CD14-positive monocyte (primary cell): ENCODE measurements around the gene GNL3. TPM values are rescaled to one million over a fixed set of nuclear protein-coding genes. Genes with fewer than 3 reads are reported as not detected.

Experiments
- DNase-seq, 3 donors: peaks; one replicate each; pipeline ENCODE4 v3.0.0-alpha.2; 2011 to 2022
- H2AFZ ChIP-seq: 2 replicates; pipeline ENCODE4 v1.6.0; 2012; ENCODE audit warnings: mild to moderate bottlenecking, low read depth, low read length, inconsistent platforms; ENCODE audit not compliant: insufficient read depth, poor library complexity, severe bottlenecking
- H3K27ac ChIP-seq, 2 donors: 1 replicate in 1 of 2; 2 replicates in 1 of 2; pipeline ENCODE4 v1.5.1; 2012 to 2013; ENCODE audit warnings: low read length in 2 of 2, control low read depth in 1 of 2, inconsistent platforms in 1 of 2, low read depth in 1 of 2, mild to moderate bottlenecking in 1 of 2
- H3K27me3 ChIP-seq, 2 donors: one replicate each; pipeline versions ENCODE4 v1.6.0 to v1.6.1; 2011 to 2013; ENCODE audit warnings: low read length in 2 of 2; ENCODE audit not compliant: control insufficient read depth in 2 of 2, insufficient read depth in 2 of 2
- H3K36me3 ChIP-seq, 2 donors: replicated peaks in 1 of 2; 1 replicate in 1 of 2; 2 replicates in 1 of 2; pipeline versions ENCODE4 v1.5.1 to v1.6.1; 2012 to 2013; ENCODE audit warnings: low read length in 2 of 2, control low read depth in 1 of 2, inconsistent platforms in 1 of 2, mild to moderate bottlenecking in 1 of 2; ENCODE audit not compliant: insufficient read depth in 2 of 2, control insufficient read depth in 1 of 2
- H3K4me1 ChIP-seq, 2 donors: 1 replicate in 1 of 2; 2 replicates in 1 of 2; pipeline versions ENCODE4 v1.5.1 to v1.6.1; 2012 to 2013; ENCODE audit warnings: low read length in 2 of 2, control low read depth in 1 of 2, inconsistent platforms in 1 of 2, mild to moderate bottlenecking in 1 of 2, moderate library complexity in 1 of 2; ENCODE audit not compliant: insufficient read depth in 2 of 2, control insufficient read depth in 1 of 2
- H3K4me2 ChIP-seq: replicated peaks from 2 replicates; pipeline ENCODE3; 2012; ENCODE audit warnings: low read length, moderate library complexity, mild to moderate bottlenecking; ENCODE audit not compliant: poor library complexity, severe bottlenecking; ENCODE audit errors: extremely low read depth
- H3K4me3 ChIP-seq, 3 experiments: fragments of 200-600 bp in 1 of 3; sonication (generic) in 1 of 3; replicated peaks in 1 of 3; 1 replicate in 2 of 3; 2 replicates in 1 of 3; pipeline ENCODE4 v1.5.1; 2011 to 2013; ENCODE audit warnings: low read length in 3 of 3, mild to moderate bottlenecking in 3 of 3, control low read depth in 2 of 3, low read depth in 2 of 3, inconsistent platforms in 1 of 3, moderate library complexity in 1 of 3
- H3K79me2 ChIP-seq: 2 replicates; pipeline ENCODE4 v1.6.0; 2012; ENCODE audit warnings: mild to moderate bottlenecking, control low read depth, inconsistent platforms, low read length, moderate library complexity; ENCODE audit not compliant: insufficient read depth
- H3K9ac ChIP-seq: 2 replicates; pipeline ENCODE4 v1.6.0; 2017; ENCODE audit warnings: low read length, mild to moderate bottlenecking; ENCODE audit not compliant: insufficient read depth, poor library complexity, severe bottlenecking
- H3K9me3 ChIP-seq, 2 donors: replicated peaks in 1 of 2; 1 replicate in 1 of 2; 2 replicates in 1 of 2; pipeline versions ENCODE4 v1.5.1 to v1.6.1; 2012 to 2013; ENCODE audit warnings: low read length in 2 of 2, control low read depth in 1 of 2; ENCODE audit not compliant: control insufficient read depth in 1 of 2, insufficient read depth in 1 of 2
- H4K20me1 ChIP-seq: 2 replicates; pipeline ENCODE4 v1.6.0; 2012; ENCODE audit warnings: mild to moderate bottlenecking, low read length, control low read depth, moderate library complexity; ENCODE audit not compliant: insufficient read depth
- H3K27ac Mint-ChIP-seq, 7 donors: one replicate each; pipeline ENCODE4 v1.8.0; 2020; ENCODE audit warnings: mild to moderate bottlenecking in 7 of 7, mixed read lengths in 7 of 7, moderate library complexity in 6 of 7, inconsistent platforms in 2 of 7
- H3K27me3 Mint-ChIP-seq, 3 donors: one replicate each; pipeline ENCODE4 v1.8.0; 2021 to 2022; ENCODE audit warnings: low read depth in 3 of 3, mild to moderate bottlenecking in 3 of 3, mixed read lengths in 3 of 3, moderate library complexity in 3 of 3, inconsistent platforms in 1 of 3
- H3K36me3 Mint-ChIP-seq, 2 donors: one replicate each; pipeline ENCODE4 v1.8.0; 2020; ENCODE audit warnings: mixed read lengths in 2 of 2, inconsistent platforms in 1 of 2, mild to moderate bottlenecking in 1 of 2
- H3K4me1 Mint-ChIP-seq: one replicate; pipeline ENCODE4 v1.8.0; 2020; ENCODE audit warnings: mild to moderate bottlenecking, mixed read lengths
- H3K4me3 Mint-ChIP-seq, 2 donors: one replicate each; pipeline ENCODE4 v1.8.0; 2020; ENCODE audit warnings: mild to moderate bottlenecking in 2 of 2, mixed read lengths in 2 of 2, moderate library complexity in 1 of 2
- H3K9me3 Mint-ChIP-seq, 7 donors: one replicate each; pipeline ENCODE4 v1.8.0; 2020 to 2022; ENCODE audit warnings: mixed read lengths in 7 of 7, mild to moderate bottlenecking in 6 of 7, moderate library complexity in 6 of 7, inconsistent platforms in 2 of 7
- CTCF ChIP-seq: fragments of 200-600 bp; IDR thresholded peaks from one replicate; pipeline ENCODE4 v1.8.0; 2022; ENCODE audit warnings: antibody characterized with exemption, mild to moderate bottlenecking
- WGBS: methylation state at CpG from one replicate; pipeline ENCODE4 v1.1.5; 2013; ENCODE audit warnings: missing lambda C conversion rate; ENCODE audit not compliant: insufficient coverage; 5-methylcytosine and 5-hydroxymethylcytosine counted together
- intact Hi-C, 2 donors: fragments of 100-400 bp; cut with micrococcal nuclease; formaldehyde crosslinking; loops; one replicate each; pipeline versions ENCODE4 v1.15.0 to v1.15.1; 2023
- polyA plus RNA-seq, 3 donors: library from polyadenylated mRNA; depleted of rRNA in 1 of 3; unstranded in 2 of 3; stranded (reverse) in 1 of 3; fragments of 300-500 nt in 2 of 3; fragments of >200 nt in 1 of 3; fragmentation: Illumina TruSeq in 2 of 3; gene quantifications; 1 replicate in 2 of 3; 2 replicates in 1 of 3; pipeline ENCODE4 v1.2.3, GENCODE V29; 2012 to 2021

The GNL3 gene
- polyA plus RNA-seq, 3 donors = 13.4 to 18.7 (median 16.7) TPM

- peaks cover 79 to 100% of the 10 kb centered on the region in 2 donors for H3K36me3 ChIP-seq
- no peak for DNase-seq
- H2AFZ ChIP-seq = no peak overlapping the region
- 100% methylated on average over 2 of the region's 7 CpGs for WGBS
- H3K9ac ChIP-seq = no peak overlapping the region
- no peak for TF ChIP-seq CTCF
- Mint-ChIP-seq H3K4me3 (no peak overlapping the region), H3K27me3 (peaks cover 0 to 2% (median 0%) of the 10 kb centered on the region in 3 donors), H3K4me1 (peaks cover 2% of the 10 kb centered on the region), H3K9me3 (no peaks in the 10 kb centered on the region), H3K27ac (no peak overlapping the region), H3K36me3 (peaks cover 82 to 83% of the 10 kb centered on the region in 2 donors)
- H3K27me3 ChIP-seq = no peaks in the 10 kb centered on the region
- H3K4me1 ChIP-seq = no peaks in the 10 kb centered on the region
- H3K9me3 ChIP-seq = no peaks in the 10 kb centered on the region
- intact Hi-C loops = no loop called here
- H3K4me2 ChIP-seq = no peak overlapping the region
- peaks cover 3% of the 10 kb centered on the region for H4K20me1 ChIP-seq
- H3K27ac ChIP-seq = no peak overlapping the region
- no peaks in the 10 kb centered on the region for H3K79me2 ChIP-seq
- no peak overlapping the region for H3K4me3 ChIP-seq
These were observed 8.8 kb downstream of the GNL3 start for GRCh38 chr3:52694528-52695189.

- WGBS = no CpG with 5 or more reads among the region's 4 CpGs
- Histone ChIP-seq H4K20me1 (peaks cover 3% of the 10 kb centered on the region), H3K79me2 (no peaks in the 10 kb centered on the region), H3K4me2 (no peak overlapping the region), H3K27me3 (no peaks in the 10 kb centered on the region), H3K9ac (no peak overlapping the region), H3K4me1 (no peaks in the 10 kb centered on the region), H3K36me3 (peaks cover 67 to 92% of the 10 kb centered on the region in 2 donors), H2AFZ (no peak overlapping the region), H3K4me3 (no peak overlapping the region), H3K27ac (no peak overlapping the region), H3K9me3 (no peaks in the 10 kb centered on the region)
- no peak for TF ChIP-seq CTCF
- peak overlapping the region in 1 of 7 donors; percentile 20 for H3K27ac Mint-ChIP-seq
- H3K9me3 Mint-ChIP-seq = no peaks in the 10 kb centered on the region
- H3K4me1 Mint-ChIP-seq = peaks cover 2% of the 10 kb centered on the region
- no peak overlapping the region for H3K4me3 Mint-ChIP-seq
- peaks cover 73 to 74% of the 10 kb centered on the region in 2 donors for H3K36me3 Mint-ChIP-seq
- H3K27me3 Mint-ChIP-seq = peaks cover 0 to 2% (median 0%) of the 10 kb centered on the region in 3 donors
- intact Hi-C loops = no loop called here
- DNase-seq = no peak
These were observed 10.2 kb downstream of the GNL3 start for GRCh38 chr3:52695798-52696671.
